Measurements from ENCODE around the gene SLC35B1.
"Not testable (repeated sequence)": the region's sequence is repeated elsewhere in the genome, so short reads cannot be mapped to it uniquely, and the experiment has no call there.

DNA sequence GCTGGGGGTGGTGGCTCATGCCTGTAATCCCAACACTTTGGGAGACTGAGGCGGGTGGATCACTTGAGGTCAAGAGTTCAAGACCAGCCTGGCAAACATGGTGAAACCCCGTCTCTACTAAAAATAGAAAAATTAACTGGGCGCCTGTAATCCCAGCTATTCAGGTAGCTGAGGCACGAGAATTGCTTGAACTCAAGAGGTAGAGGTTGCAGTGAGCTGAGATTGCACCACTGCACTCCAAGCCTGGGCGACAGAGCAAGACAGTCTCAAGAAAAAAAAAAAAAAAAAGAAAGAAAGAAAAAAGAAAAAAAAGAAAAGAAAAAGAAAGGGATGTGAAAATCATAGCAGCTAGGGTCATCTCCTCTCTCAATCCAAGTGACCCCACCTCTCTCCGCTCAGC, 16.8 kb upstream of the SLC35B1 start:
- TF ChIP-seq, protein P1, sequence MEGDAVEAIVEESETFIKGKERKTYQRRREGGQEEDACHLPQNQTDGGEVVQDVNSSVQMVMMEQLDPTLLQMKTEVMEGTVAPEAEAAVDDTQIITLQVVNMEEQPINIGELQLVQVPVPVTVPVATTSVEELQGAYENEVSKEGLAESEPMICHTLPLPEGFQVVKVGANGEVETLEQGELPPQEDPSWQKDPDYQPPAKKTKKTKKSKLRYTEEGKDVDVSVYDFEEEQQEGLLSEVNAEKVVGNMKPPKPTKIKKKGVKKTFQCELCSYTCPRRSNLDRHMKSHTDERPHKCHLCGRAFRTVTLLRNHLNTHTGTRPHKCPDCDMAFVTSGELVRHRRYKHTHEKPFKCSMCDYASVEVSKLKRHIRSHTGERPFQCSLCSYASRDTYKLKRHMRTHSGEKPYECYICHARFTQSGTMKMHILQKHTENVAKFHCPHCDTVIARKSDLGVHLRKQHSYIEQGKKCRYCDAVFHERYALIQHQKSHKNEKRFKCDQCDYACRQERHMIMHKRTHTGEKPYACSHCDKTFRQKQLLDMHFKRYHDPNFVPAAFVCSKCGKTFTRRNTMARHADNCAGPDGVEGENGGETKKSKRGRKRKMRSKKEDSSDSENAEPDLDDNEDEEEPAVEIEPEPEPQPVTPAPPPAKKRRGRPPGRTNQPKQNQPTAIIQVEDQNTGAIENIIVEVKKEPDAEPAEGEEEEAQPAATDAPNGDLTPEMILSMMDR (IDR thresholded peaks at IDR 0.05): not testable (repeated sequence)
- TF ChIP-seq POLR2A (IDR thresholded peaks at IDR 0.05): not testable (repeated sequence)
